ENCODE data around the gene RIMBP2.

GRCh38 chr12:130424858-130425697, 291.0 kb downstream of the RIMBP2 start:
- no peak for TF ChIP-seq CTCF (conservative IDR thresholded peaks at IDR 0.05; ENCODE audit: low read depth, low read length)
- no peak for TF ChIP-seq EZH2 (IDR thresholded peaks at IDR 0.05; ENCODE audit: borderline replicate concordance, low read depth, low read length, poor library complexity, severe bottlenecking)
